ENCODE measurements around the gene MCC.
A peak's percentile ranks its signal among the peaks of the same experiment; 100 is the strongest.

Gene MCC

DNA sequence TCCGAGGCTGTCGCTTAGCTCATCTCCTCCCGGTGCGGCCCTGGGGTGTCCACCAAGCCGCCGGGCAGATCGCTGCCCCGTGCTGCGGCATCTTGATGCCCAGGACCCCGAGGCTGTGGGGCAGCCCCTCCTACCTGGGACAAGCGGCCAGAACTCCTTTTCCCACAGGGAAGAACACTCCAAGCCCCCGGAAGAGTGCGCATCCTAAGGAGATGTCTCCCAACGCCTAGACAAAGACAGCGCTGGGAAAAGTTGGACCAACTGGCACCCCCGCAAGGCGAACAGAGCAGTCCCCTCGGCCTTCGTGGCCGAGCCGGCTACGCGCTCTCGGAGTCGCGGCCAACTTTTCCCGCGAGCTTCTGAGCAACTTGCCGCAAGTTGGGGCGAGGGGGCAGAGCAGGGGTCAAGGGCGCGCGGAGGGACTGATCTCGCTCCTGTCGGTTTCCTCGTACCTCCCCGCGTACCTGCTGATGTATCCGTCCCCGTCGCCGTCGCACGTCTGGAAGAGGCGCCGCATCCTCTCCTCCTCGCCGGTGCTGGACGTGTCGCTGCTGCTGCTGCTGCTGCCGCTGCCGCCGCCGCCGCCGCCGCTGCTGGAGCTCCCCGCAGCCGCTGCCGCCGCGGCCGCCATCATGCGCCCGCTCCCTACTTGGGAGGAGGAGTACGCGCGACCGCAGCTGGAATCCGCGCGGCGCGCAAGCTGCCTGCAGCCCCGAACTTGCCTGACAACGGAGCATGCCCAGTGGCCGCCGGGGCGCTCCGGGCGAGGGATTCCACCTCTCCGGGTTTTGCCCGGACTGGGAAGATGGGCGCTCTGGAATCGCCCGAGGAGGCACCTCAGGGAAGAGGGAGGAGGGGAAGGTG is at the start of gene MCC:
TSS of gene MCC (minus strand) at position 673 of the 864 bp plus-strand sequence.
- DNase-seq (ENCODE audit: low read depth), result peak; percentile 81
- peak within 1 kb of the TSS; percentile 83 for H3K4me3 ChIP-seq (ENCODE audit: low read depth, low read length)

DNA sequence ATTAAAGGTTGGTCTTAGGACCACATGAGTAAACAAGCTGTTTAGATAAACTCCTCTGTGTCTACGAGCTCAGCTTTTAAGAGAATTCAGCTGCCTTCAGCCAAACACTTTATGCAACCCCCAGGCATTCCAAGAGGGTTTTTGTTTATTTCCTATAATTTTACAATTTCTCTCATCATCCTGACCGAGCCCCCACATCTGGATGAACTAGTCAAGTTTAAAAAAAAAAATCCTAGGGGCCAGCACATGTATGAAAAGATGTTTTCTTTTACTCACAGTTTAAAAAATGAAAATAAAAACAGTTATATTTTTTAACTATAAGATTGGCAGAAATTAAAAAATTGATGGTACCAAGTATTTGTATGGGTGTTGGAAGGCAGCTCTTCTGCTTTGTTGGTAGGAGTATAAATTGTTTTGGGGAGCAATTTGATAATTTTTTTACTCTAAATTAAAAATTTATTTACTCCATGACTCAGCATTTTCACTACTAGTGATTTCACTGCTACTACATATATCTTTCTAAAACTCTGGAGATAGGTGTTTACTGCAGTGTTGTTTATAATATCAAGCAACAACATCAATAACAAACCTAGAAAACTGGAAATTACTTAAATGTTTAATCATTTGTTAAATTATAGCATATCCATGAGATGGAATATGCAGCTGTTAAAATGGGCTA is 43.4 kb upstream of the MCC start:
- H3K4me3 ChIP-seq (ENCODE audit: low read depth, low read length), result no peak overlapping the region
- no peak for DNase-seq (ENCODE audit: low read depth)

GRCh38 chr5:113527746-113528145 is 39.5 kb upstream of the MCC start:
- DNase-seq (ENCODE audit: low read depth), result no peak
- H3K4me3 ChIP-seq (ENCODE audit: low read depth, low read length), result no peak overlapping the region

- no peak for DNase-seq (ENCODE audit: low read depth)
- no peak overlapping the region for H3K4me3 ChIP-seq (ENCODE audit: low read depth, low read length)
Observed at GRCh38 chr5:113526421-113526820, 38.2 kb upstream of the MCC start.

DNA sequence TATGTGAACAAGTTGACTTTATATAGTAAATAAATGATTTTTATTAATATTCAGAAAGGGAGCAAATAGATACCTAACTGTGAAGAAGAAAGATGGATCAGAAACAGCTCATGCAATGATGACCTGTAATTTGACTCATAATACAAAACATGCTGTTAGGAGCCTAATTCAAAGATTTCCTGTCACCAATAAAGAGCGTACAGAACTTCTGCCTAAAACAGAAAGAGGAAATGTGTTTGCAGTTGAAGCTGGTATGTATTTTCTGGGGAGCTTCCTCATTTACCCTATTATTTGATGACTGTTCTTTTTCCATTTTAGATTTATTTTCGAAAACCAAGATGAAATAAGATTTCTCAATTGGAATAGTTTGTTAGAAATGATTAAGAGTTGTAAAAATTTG is 36.7 kb upstream of the MCC start:
- H3K4me3 ChIP-seq (ENCODE audit: low read depth, low read length), result no peak overlapping the region
- no peak for DNase-seq (ENCODE audit: low read depth)

- no peak overlapping the region for H3K4me3 ChIP-seq (ENCODE audit: low read depth, low read length)
- no peak for DNase-seq (ENCODE audit: low read depth)
Observed at GRCh38 chr5:113523168-113523567, 34.9 kb upstream of the MCC start.

- no peak for DNase-seq (ENCODE audit: low read depth)
- H3K4me3 ChIP-seq (ENCODE audit: low read depth, low read length), result no peak overlapping the region
Observed at GRCh38 chr5:113520899-113521298, 32.6 kb upstream of the MCC start.

GRCh38 chr5:113520429-113520828 is 32.2 kb upstream of the MCC start:
- H3K4me3 ChIP-seq (ENCODE audit: low read depth, low read length), result no peak overlapping the region
- DNase-seq (ENCODE audit: low read depth), result no peak

- no peak for DNase-seq (ENCODE audit: low read depth)
- no peak overlapping the region for H3K4me3 ChIP-seq (ENCODE audit: low read depth, low read length)
Observed at GRCh38 chr5:113519412-113519811, 31.2 kb upstream of the MCC start.

DNA sequence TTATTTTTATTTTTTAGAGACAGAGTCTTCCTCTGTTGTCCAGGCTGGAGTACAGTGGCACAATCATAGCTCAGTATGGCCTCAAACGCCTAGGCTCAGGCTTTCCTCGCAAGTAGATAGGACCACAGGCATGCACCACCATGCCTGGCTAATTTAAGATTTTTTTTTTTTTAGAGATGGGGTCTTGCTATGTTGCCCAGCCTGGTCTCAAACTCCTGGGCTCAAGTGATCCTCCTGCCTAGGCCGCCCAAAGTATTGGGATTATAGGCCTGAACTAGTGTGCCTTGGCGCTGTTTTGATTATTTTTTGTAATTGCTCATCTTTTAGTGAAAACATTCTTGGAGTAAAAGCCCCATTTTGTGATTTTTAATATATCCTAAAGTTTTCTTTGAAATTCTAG is 30.6 kb upstream of the MCC start:
- no peak for DNase-seq (ENCODE audit: low read depth)
- H3K4me3 ChIP-seq (ENCODE audit: low read depth, low read length), result no peak overlapping the region

DNA sequence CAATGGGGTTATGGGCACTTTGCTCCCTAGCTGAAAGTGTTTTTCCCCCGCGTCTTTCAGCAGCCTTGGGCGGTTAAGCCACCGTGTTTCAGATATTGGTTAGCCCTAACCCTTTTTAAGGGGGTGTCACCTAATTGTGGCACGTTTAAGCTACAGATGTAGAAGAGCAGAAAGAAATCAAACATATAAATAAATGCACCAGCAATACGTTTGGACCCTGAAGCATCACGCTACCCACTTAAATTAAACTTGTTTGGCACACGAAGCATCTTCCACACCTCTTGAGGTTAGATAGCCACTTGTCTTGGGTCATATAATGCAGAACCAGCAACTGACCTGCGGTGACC is 26.0 kb upstream of the MCC start:
- H3K4me3 ChIP-seq (ENCODE audit: low read depth, low read length), result peak overlapping the region; percentile 72
- DNase-seq (ENCODE audit: low read depth), result no peak

- H3K4me3 ChIP-seq (ENCODE audit: low read depth, low read length), result peak within 1 kb of the TSS; percentile 72
- DNase-seq (ENCODE audit: low read depth), result peak; percentile 61
Observed at GRCh38 chr5:113513384-113514288, 25.4 kb upstream of the MCC start, which contains the start of gene YTHDC2. Gene YTHDC2 (plus strand): TSS chr5:113513694. CDS start chr5:113513896, 202 bp downstream.

- no peak for DNase-seq (ENCODE audit: low read depth)
- H3K4me3 ChIP-seq (ENCODE audit: low read depth, low read length), result no peak overlapping the region
Observed at GRCh38 chr5:113512341-113512740, 24.1 kb upstream of the MCC start.

- no peak overlapping the region for H3K4me3 ChIP-seq (ENCODE audit: low read depth, low read length)
- no peak for DNase-seq (ENCODE audit: low read depth)
Observed at GRCh38 chr5:113510836-113511451, 22.7 kb upstream of the MCC start.

- no peak for DNase-seq (ENCODE audit: low read depth)
- H3K4me3 ChIP-seq (ENCODE audit: low read depth, low read length), result no peak overlapping the region
Observed at GRCh38 chr5:113508756-113509155, 20.5 kb upstream of the MCC start.

DNA sequence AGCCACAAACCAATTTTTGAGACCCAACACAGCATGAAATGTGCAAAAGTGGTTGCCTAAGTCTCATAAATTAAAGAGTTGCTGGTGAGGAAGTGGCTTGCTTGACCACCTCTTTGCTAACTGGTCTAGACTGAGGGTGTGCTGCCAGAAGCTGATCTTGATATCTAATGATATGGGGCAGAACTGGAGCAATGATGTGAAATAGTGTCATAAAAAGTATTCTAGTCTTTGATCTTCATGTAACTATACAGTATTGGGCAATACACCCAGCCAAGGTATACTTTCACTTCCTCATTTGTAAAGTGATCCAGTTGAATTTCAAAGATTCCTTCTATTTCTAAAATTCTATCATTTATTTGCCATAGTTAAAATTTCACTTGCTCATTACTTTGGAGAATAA is 19.3 kb upstream of the MCC start:
- no peak for DNase-seq (ENCODE audit: low read depth)
- H3K4me3 ChIP-seq (ENCODE audit: low read depth, low read length), result no peak overlapping the region

- no peak for DNase-seq (ENCODE audit: low read depth)
- no peak overlapping the region for H3K4me3 ChIP-seq (ENCODE audit: low read depth, low read length)
Observed at GRCh38 chr5:113505181-113505580, 16.9 kb upstream of the MCC start.

DNA sequence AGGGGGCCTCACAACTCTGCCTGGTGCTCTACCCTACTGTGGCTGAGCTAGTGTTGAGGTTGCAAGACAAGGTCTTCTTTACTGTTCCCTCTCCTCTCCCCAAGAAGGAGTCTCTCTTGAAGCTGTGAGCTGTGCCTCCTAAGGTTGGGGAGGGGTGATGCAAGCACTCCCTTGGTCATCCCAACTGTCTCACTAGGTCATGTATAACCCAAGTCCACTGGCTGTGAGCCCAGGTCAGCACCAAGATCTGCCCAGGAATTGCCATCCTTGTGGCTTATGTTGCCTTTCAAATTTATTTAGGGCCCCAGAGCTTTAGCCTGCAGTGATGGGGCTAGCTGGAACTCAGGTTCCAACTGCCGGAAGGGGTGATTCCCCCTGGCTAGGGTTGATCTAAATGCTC is 14.9 kb upstream of the MCC start:
- H3K4me3 ChIP-seq (ENCODE audit: low read depth, low read length), result no peak overlapping the region

GRCh38 chr5:113502073-113502472 is 13.8 kb upstream of the MCC start:
- no peak overlapping the region for H3K4me3 ChIP-seq (ENCODE audit: low read depth, low read length)
- no peak for DNase-seq (ENCODE audit: low read depth)

More for the DNA sequence above, 14.9 kb upstream of the MCC start:
- DNase-seq (ENCODE audit: low read depth), result no peak
